HCT116 (cell line): Measurements from ENCODE around the gene FAHD1. TPM values are rescaled to one million over a fixed set of nuclear protein-coding genes. Genes with fewer than 3 reads are reported as not detected.

Experiments used
- ATAC-seq: fragments of 200-7000 bp; cut with Tn5 transposase; 2 replicates; pipeline ENCODE4 v1.9.1; 2020; ENCODE audit warnings: mild to moderate bottlenecking, moderate library complexity
- BruUV-seq: library from RNA; stranded (reverse); fragments of 400-500 nt; replicated peaks from 2 replicates; lab custom pipeline; 2021; lab: Mats Ljungman, UMichigan
- CTCF ChIA-PET: fragments of 300-600 bp; sonication (Branson Sonifier 250); formaldehyde crosslinking; loops from one replicate; lab custom pipeline; 2021; ENCODE audit warnings: antibody characterized with exemption; lab: Charles Lee
- POLR2A ChIA-PET: fragments of 300-600, 350-600 bp; sonication (Branson Sonifier 250); formaldehyde crosslinking; loops from one replicate; lab custom pipeline; 2021; ENCODE audit warnings: antibody characterized with exemption; lab: Charles Lee
- RAD21 ChIA-PET, 2 experiments: fragments of 300-600 bp; sonication (Branson Sonifier 250); formaldehyde crosslinking; loops; one replicate each; lab custom pipeline; 2023; ENCODE audit warnings: low total read pairs in 2 of 2; ENCODE audit not compliant: uncharacterized antibody in 2 of 2, unreplicated experiment in 2 of 2, low non-redundant PET in 1 of 2; lab: Charles Lee
- DNase-seq: peaks from one replicate; pipeline ENCODE4 v3.0.0-alpha.2; 2010; ENCODE audit warnings: low read depth, low spot score
- H2AFZ ChIP-seq: fragments of 200-600 bp; shearing (Covaris generic), sonication (generic); 2 replicates; pipeline ENCODE4 v1.6.1; 2017; ENCODE audit warnings: low read depth, mixed run types, mixed read lengths, antibody characterized with exemption, low read length; ENCODE audit not compliant: poor library complexity, severe bottlenecking
- H3K27ac ChIP-seq: 2 replicates; pipeline ENCODE4 v1.5.1; 2012; ENCODE audit warnings: low read depth, low read length
- H3K27me3 ChIP-seq: fragments of 200-600 bp; sonication (generic); 2 replicates; pipeline ENCODE4 v1.6.1; 2016; ENCODE audit warnings: mixed run types, low read length, mixed read lengths; ENCODE audit not compliant: insufficient read depth
- H3K36me3 ChIP-seq, 2 experiments: fragments of 200-500 bp in 1 of 2; fragments of 200-600 bp in 1 of 2; sonication (Bioruptor generic) in 1 of 2; sonication (generic) in 1 of 2; 2 replicates each; pipeline versions ENCODE4 v1.5.1 to v1.6.1; 2014 to 2016; ENCODE audit warnings: low read length in 2 of 2, inconsistent platforms in 1 of 2, mixed read lengths in 1 of 2, mixed run types in 1 of 2; ENCODE audit not compliant: insufficient read depth in 2 of 2, control insufficient read depth in 1 of 2
- H3K4me1 ChIP-seq, 2 experiments: fragments of 200-600 bp in 1 of 2; sonication (generic) in 1 of 2; 2 replicates each; pipeline versions ENCODE4 v1.5.1 to v1.6.1; 2012 to 2017; ENCODE audit warnings: low read length in 2 of 2, inconsistent platforms in 1 of 2, mild to moderate bottlenecking in 1 of 2, mixed read lengths in 1 of 2, mixed run types in 1 of 2, moderate library complexity in 1 of 2; ENCODE audit not compliant: insufficient read depth in 2 of 2, control insufficient read depth in 1 of 2
- H3K4me2 ChIP-seq: fragments of 200-600 bp; sonication (generic); 2 replicates; pipeline ENCODE4 v1.6.1; 2017; ENCODE audit warnings: mixed run types, low read length, mixed read lengths
- H3K4me3 ChIP-seq, 2 experiments: fragments of 200-600 bp in 1 of 2; sonication (generic) in 1 of 2; replicated peaks in 1 of 2; 2 replicates each; pipeline ENCODE4 v1.5.1; 2011 to 2016; ENCODE audit warnings: low read length in 2 of 2, control low read depth in 1 of 2, low read depth in 1 of 2, mild to moderate bottlenecking in 1 of 2, mixed read lengths in 1 of 2, mixed run types in 1 of 2
- H3K79me2 ChIP-seq: fragments of 200-600 bp; sonication (generic); 2 replicates; pipeline ENCODE4 v1.6.1; 2017; ENCODE audit warnings: mild to moderate bottlenecking, mixed run types, low read length, moderate library complexity, mixed read lengths; ENCODE audit not compliant: insufficient read depth
- H3K9ac ChIP-seq: fragments of 200-600 bp; sonication (generic); 2 replicates; pipeline ENCODE4 v1.6.1; 2016; ENCODE audit warnings: low read length, mixed read lengths
- H3K9me2 ChIP-seq: fragments of 200-600 bp; sonication (generic), shearing (Covaris generic); 2 replicates; pipeline ENCODE4 v1.6.1; 2017; ENCODE audit warnings: mixed run types, mild to moderate bottlenecking, moderate library complexity; ENCODE audit not compliant: insufficient read depth
- H3K9me3 ChIP-seq, 2 experiments: fragments of 200-500 bp in 1 of 2; fragments of 200-600 bp in 1 of 2; sonication (Bioruptor generic) in 1 of 2; sonication (generic) in 1 of 2; 2 replicates each; pipeline ENCODE4 v1.6.1; 2014 to 2017; ENCODE audit warnings: low read length in 2 of 2, mixed read lengths in 2 of 2, inconsistent platforms in 1 of 2, low read depth in 1 of 2, mild to moderate bottlenecking in 1 of 2, mixed run types in 1 of 2, moderate library complexity in 1 of 2; ENCODE audit not compliant: control insufficient read depth in 1 of 2, insufficient read depth in 1 of 2
- H4K20me1 ChIP-seq: fragments of 200-600 bp; sonication (generic), shearing (Covaris generic); 2 replicates; pipeline ENCODE4 v1.6.1; 2017; ENCODE audit warnings: mixed run types, mild to moderate bottlenecking, moderate library complexity; ENCODE audit not compliant: insufficient read depth
- CEBPB ChIP-seq: IDR thresholded peaks from 2 replicates; pipeline ENCODE4 v1.6.1; 2012; ENCODE audit warnings: low read depth
- ELF1 ChIP-seq: IDR thresholded peaks from 2 replicates; pipeline ENCODE4 v1.6.1; 2012; ENCODE audit warnings: low read depth, borderline replicate concordance
- EZH2 ChIP-seq: fragments of 200-600 bp; sonication (generic); IDR thresholded peaks from 2 replicates; pipeline ENCODE4 v1.6.1; 2017; ENCODE audit warnings: antibody characterized with exemption, mixed run types
- POLR2A ChIP-seq: IDR thresholded peaks from 2 replicates; pipeline ENCODE4 v1.7.0; 2011; ENCODE audit warnings: borderline replicate concordance; ENCODE audit not compliant: insufficient read depth, insufficient read length; ENCODE audit errors: extremely low read depth
- SP1 ChIP-seq: IDR thresholded peaks from 2 replicates; pipeline ENCODE4 v1.6.1; 2012; ENCODE audit warnings: low read depth
- TCF7L2 ChIP-seq: IDR thresholded peaks from 2 replicates; pipeline ENCODE4 v1.7.0; 2011; ENCODE audit warnings: borderline replicate concordance, inconsistent platforms; ENCODE audit not compliant: insufficient read depth, insufficient read length; ENCODE audit errors: extremely low read depth
- YY1 ChIP-seq: IDR thresholded peaks from 2 replicates; pipeline ENCODE4 v1.6.1; 2011; ENCODE audit warnings: low read length, low read depth, moderate library complexity, mild to moderate bottlenecking; ENCODE audit not compliant: insufficient replicate concordance; ENCODE audit errors: extremely low read depth
- ZFX ChIP-seq: fragments of 450-650 bp; IDR thresholded peaks from 2 replicates; pipeline ENCODE4 v1.6.1; 2017
- ZNF274 ChIP-seq: fragments of 200-500 bp; sonication (Bioruptor generic); IDR thresholded peaks from 2 replicates; pipeline ENCODE4 v1.6.1; 2014; ENCODE audit warnings: mild to moderate bottlenecking, low read depth, low read length, inconsistent platforms
- intact Hi-C: fragments of 100-400 bp; cut with micrococcal nuclease; formaldehyde crosslinking; loops from 2 replicates; pipeline ENCODE4 v1.10.0; 2022
- total RNA-seq: library from RNA; stranded (reverse); gene quantifications from one replicate; pipeline ENCODE4 v1.2.1, GENCODE V29; 2021; ENCODE audit not compliant: unreplicated experiment
- TF ChIP-seq, protein P1 (sequence below): IDR thresholded peaks from 2 replicates; pipeline ENCODE4 v1.6.1; 2012

Gene FAHD1
- total RNA-seq, 1 experiment from 2014 or later = 25.8 TPM

DNA sequence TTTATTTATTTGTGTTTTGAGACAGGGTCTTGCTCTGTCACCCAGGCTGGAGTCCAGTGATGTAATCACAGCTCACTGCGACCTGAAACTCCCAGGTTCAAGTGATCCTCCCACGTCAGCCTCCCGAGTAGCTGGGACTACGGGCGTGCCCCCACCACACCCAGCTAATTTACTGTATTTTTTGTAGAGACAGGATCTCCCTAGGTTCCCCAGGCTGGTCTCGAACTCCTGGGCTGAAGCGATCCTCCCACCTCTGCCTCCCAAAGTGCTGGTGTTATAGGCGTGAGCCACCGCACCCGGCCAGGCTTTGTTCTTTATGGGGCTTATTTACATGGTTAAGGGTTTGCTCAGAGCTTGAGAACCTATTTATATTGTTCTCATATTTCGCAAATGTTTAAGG, 50.8 kb downstream of the FAHD1 start:
- CTCF ChIA-PET = interaction anchor here (1.5 kb wide), 1 partner anchor 51 kb away, joined by 3 read pairs; no protein-coding TSS in a partner anchor
- H3K9ac ChIP-seq = no peak overlapping the region
- H3K36me3 ChIP-seq = no peaks in the 10 kb centered on the region
- BruUV-seq = no TSS peak
- H3K27me3 ChIP-seq = no peaks in the 10 kb centered on the region
- POLR2A ChIA-PET = no interaction called here
- H4K20me1 ChIP-seq = no peaks in the 10 kb centered on the region
- no peaks in the 10 kb centered on the region for H3K9me2 ChIP-seq
- intact Hi-C loops = no loop called here
- H3K9me3 ChIP-seq = no peaks in the 10 kb centered on the region
- RAD21 ChIA-PET = no interaction called here
- DNase-seq (no peak), ATAC-seq (no peak)
- no peak overlapping the region for H3K4me3 ChIP-seq
- H3K27ac ChIP-seq = no peak overlapping the region
- no peak overlapping the region for H2AFZ ChIP-seq
- no peaks in the 10 kb centered on the region for H3K79me2 ChIP-seq
- H3K4me1 ChIP-seq = peaks cover 0 to under 1% of the 10 kb centered on the region in 2 experiments; a peak in 1 of 4 replicates
- TF ChIP-seq, protein P1, sequence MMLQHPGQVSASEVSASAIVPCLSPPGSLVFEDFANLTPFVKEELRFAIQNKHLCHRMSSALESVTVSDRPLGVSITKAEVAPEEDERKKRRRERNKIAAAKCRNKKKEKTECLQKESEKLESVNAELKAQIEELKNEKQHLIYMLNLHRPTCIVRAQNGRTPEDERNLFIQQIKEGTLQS = no peak
- TF ChIP-seq ZFX (no peak), SP1 (no peak), ZNF274 (no peak), ELF1 (no peak), EZH2 (no peak), TCF7L2 (no peak), CEBPB (no peak), YY1 (no peak)
- no peak overlapping the region for H3K4me2 ChIP-seq

- ATAC-seq = no peak
- H3K4me1 ChIP-seq = no peaks in the 10 kb centered on the region
- H3K9me2 ChIP-seq = no peaks in the 10 kb centered on the region
- no peaks in the 10 kb centered on the region for H3K79me2 ChIP-seq
- H3K27ac ChIP-seq = no peak overlapping the region
- no peak for DNase-seq
- intact Hi-C loops = no loop called here
- BruUV-seq = no TSS peak
- ChIA-PET RAD21 (no interaction called here), CTCF (interaction anchor here (1.5 kb wide), 1 partner anchor 51 kb away, joined by 3 read pairs; no protein-coding TSS in a partner anchor), POLR2A (no interaction called here)
- H3K36me3 ChIP-seq = no peaks in the 10 kb centered on the region
- H3K27me3 ChIP-seq = no peaks in the 10 kb centered on the region
- H3K4me2 ChIP-seq = no peak overlapping the region
- no peaks in the 10 kb centered on the region for H4K20me1 ChIP-seq
- H3K9me3 ChIP-seq = no peaks in the 10 kb centered on the region
- H2AFZ ChIP-seq = no peak overlapping the region
- H3K9ac ChIP-seq = no peak overlapping the region
- TF ChIP-seq ZFX (no peak), TCF7L2 (no peak), YY1 (no peak), POLR2A (no peak), CEBPB (no peak)
- no peak overlapping the region for H3K4me3 ChIP-seq
These were observed 51.2 kb downstream of the FAHD1 start for GRCh38 chr16:1878256-1878655.

Other genes with a start within 250 kb of the FAHD1 start
- gene IFT140, start 215.1 kb upstream of the FAHD1 start, total RNA-seq = 27.5 TPM
- 22.9 TPM for gene CRAMP1, start 214.8 kb upstream of the FAHD1 start, total RNA-seq
- 113 TPM for gene JPT2, start 148.9 kb upstream of the FAHD1 start, total RNA-seq
- 75.3 TPM for gene MAPK8IP3, start 121.0 kb upstream of the FAHD1 start, total RNA-seq
- 103 TPM for gene NME3, start 55.7 kb upstream of the FAHD1 start, total RNA-seq
- 36.3 TPM for gene EME2, start 54.4 kb upstream of the FAHD1 start, total RNA-seq
- gene MRPS34, start 54.1 kb upstream of the FAHD1 start, total RNA-seq = 200 TPM
- gene SPSB3, start 44.6 kb upstream of the FAHD1 start, total RNA-seq = 31.6 TPM
- gene NUBP2, start 44.2 kb upstream of the FAHD1 start, total RNA-seq = 103 TPM
- gene IGFALS, start 33.5 kb upstream of the FAHD1 start, total RNA-seq = 0.10 TPM
- gene HAGH, start 381 bp upstream of the FAHD1 start, total RNA-seq = 39.1 TPM
- gene MEIOB, start 45.0 kb downstream of the FAHD1 start, total RNA-seq = 0.59 TPM
- gene HS3ST6, start 91.2 kb downstream of the FAHD1 start, total RNA-seq = not detected
- 18.3 TPM for gene MSRB1, start 116.0 kb downstream of the FAHD1 start, total RNA-seq
- gene RPL3L, start 127.5 kb downstream of the FAHD1 start, total RNA-seq = 0.93 TPM
- 273 TPM for gene NDUFB10, start 132.3 kb downstream of the FAHD1 start, total RNA-seq
- gene RPS2, start 137.6 kb downstream of the FAHD1 start, total RNA-seq = 6,265 TPM
- gene RNF151, start 139.7 kb downstream of the FAHD1 start, total RNA-seq = 0.30 TPM
- gene TBL3, start 144.8 kb downstream of the FAHD1 start, total RNA-seq = 68.9 TPM
- 10.0 TPM for gene NOXO1, start 154.3 kb downstream of the FAHD1 start, total RNA-seq
- gene GFER, start 157.0 kb downstream of the FAHD1 start, total RNA-seq = 47.3 TPM
- 11.5 TPM for gene SYNGR3, start 162.8 kb downstream of the FAHD1 start, total RNA-seq
- gene ZNF598, start 182.6 kb downstream of the FAHD1 start, total RNA-seq = 57.4 TPM
- 226 TPM for gene NPW, start 192.6 kb downstream of the FAHD1 start, total RNA-seq
- gene NHERF2, start 199.7 kb downstream of the FAHD1 start, total RNA-seq = 58.4 TPM
- 40.1 TPM for gene NTHL1, start 220.6 kb downstream of the FAHD1 start, total RNA-seq
- gene TSC2, start 220.8 kb downstream of the FAHD1 start, total RNA-seq = 74.1 TPM